HG02610 (cell line): ENCODE results near the gene PDXP.
A peak's percentile ranks its signal among the peaks of the same experiment; 100 is the strongest.
"Not testable (repeated sequence)": the region's sequence is repeated elsewhere in the genome, so short reads cannot be mapped to it uniquely, and the experiment has no call there.

Source experiments
- ATAC-seq: cut with Tn5 transposase; IDR thresholded peaks from one replicate; pipeline ENCODE4 v1.9.1; 2021; ENCODE audit warnings: mild to moderate bottlenecking, moderate library complexity; ENCODE audit not compliant: unreplicated experiment

Gene PDXP

DNA sequence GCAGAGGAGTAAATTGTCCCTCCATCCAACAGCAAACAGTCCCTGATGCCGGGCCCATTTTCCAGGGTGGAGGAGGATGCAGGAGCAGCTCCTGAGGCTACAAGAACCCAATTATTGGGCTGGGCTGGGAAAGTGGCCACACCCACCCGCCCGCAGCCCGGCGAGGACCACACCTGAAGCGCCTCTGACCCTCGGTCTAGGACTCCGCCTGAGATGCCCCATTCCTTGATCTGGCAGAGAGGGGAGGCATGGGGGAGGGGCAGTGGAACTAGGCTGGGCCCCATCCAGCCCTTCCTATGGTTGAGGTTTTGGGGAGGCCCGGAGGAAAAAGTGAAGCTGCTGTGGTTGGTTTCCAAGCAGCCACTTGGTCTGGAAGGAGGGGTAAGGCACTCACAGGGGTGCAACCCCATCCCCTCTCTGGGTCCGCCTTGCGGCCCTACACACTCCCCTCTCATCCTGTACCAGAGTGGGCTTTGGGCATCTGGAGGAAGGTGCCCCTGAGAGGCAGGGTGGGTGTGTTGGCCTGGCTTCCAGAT lies 14.5 kb downstream of the PDXP start:
- ATAC-seq = no peak

DNA sequence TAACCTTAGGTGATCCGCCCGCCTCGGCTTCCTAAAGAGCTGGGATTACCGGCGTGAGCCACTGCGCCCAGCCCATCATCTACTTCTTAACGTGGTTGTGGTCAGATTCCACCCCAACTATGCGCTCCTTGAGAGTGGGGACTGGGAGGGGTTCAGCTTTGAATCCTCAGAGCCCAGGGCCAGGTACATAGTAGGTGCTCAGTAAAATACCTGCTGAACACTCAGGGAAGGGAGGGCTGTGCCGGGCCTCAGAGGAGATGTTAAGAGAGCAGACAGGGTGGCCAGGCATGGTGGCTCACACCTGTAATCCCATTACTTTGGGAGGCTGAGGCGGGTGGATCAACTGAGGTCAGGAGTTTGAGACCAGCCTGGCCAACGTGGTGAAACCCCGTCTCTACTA lies 15.7 kb downstream of the PDXP start:
- ATAC-seq = no peak

DNA sequence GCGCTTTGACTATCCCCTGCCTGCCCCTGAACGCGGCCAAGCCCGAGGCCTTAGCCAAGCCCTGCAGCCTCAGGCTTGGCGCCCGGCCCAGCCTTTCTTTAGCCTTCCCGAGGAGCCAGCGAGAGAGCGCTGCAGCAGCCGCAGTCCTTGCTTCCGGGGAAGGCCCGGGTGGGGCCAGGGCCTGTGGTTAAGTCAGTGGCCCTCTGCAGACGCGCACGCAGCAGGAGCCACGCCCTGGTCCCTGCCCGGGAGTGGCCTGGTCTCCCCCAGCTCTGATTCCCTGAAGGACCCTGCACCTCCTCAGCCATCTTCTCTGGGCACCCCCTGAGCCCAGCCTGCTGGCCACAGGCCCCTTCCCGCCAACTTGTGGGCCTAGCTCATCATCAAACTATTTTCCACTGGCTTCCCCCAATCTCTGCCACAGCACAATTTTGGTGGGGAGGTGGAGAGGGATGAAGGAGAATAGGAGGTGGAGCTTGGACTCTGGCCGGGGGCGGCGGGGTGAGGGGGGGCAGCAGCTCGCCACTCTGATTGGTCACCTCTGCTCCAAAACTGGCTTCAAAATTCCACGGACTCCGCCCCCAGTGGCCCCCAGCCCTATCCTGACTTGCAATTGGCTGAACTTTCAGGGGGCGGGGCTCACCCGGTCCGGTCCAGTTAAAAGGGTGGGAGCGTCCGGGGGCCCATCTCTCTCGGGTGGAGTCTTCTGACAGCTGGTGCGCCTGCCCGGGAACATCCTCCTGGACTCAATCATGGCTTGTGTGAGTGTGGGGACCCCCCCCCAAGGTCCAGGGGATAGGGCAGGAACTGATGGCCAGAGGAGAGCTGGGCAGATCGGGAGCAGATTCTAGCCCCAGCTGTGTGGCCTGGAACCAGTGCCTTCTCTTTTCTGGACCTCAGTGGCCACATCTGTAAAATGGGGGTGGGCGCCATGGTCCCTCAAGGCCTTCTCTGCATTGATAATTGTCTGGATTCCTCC lies 16.7 kb downstream of the PDXP start, which contains the start of gene LGALS1:
LGALS1 (plus strand) TSS at position 686 of the 979 bp plus-strand sequence; CDS start at position 753, 67 bp downstream.
- peak; percentile 52 for ATAC-seq

DNA sequence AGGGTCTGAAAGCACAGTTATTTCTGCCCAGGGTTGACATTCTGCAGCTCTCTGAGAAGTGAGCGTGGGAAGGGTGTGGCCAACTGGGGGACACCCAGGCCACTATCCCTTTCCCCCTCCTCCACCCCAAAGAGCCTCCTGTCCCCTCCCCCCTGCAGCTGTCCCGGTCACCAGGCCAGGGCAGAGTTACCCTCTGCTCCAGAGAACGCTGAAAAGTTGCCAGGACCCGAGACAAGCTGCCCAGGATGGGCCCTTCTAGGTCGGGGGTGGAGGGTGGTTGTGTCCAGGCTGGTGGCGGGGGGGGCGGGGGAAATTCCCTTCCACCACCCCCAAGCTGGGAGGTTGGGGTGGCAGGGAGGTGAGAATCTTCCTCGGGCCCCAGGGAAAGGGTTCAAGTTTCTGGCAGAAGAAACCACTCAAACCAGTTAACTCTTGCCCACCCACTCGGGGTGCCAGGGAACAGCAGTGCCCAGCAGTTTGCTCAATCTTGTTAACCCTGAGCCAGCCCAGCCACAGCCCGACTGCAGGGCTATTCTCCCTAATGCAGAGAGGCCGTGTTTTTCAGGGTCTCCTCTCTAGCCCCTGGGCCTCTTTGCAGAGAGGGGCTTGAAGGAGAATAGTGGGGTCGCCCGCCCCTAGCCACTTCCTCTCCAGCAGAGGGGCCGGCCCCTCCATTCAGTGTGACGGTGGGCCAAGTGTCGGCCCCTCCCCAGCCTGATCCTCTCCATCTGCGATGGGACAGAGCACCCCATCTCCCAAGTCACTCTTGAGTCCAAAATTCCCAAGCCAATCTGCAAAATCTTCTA lies 17.6 kb downstream of the PDXP start:
- ATAC-seq = no peak

DNA sequence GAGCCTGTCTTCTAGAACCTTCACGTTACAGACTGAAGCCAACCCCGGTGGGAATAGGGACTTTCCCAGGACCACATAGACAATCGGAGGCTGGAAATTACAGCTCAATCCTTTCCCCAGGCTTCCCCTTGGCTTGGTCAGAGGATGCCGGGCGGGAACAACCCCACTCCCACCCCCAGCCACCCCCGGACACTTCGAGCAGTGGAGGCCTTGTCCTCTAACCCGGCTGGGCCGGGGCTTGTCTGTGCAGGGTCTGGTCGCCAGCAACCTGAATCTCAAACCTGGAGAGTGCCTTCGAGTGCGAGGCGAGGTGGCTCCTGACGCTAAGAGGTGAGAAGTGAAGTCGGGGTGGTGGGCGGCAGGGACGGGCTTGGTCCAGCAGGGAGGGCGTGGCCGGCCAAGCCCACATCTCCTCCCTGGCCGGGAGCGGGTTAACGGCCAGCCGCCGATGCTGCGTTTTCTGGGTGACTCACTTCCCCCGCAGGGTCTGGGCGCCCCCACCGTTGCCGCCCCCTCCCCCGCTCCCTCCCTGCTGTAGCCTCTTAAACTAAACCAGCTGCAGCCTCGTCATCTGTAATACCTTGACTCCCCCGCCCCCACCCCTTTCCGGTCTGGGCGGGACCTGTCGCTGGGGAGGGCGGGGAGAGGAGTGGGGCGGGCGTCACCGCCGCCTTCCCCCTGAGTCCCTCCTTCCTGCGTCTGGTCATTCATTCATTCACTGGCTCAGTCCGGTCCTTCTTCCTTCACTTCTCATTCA lies 18.4 kb downstream of the PDXP start:
- peak; percentile 41 for ATAC-seq

DNA sequence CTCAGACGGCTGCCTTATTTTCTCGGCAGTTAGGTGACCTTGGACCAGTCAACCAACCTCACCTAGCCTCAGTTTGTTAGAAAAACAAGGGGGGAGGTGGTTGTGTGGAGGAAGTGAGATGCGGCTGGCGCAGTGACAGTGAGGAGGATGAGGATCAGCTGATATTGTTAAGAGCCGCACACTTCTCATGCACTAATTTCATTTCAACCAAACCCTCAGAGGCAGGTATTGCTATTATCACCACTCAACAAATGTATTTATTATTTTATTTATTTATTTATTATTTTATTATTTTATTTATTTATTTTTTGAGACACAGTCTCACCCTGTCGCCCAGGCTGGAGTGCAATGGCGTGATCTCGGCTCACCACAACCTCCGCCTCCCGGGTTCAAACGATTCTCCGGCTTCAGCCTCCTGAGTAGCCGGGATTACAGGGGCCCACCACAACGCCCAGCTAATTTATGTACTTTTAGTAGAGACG lies 19.0 kb downstream of the PDXP start:
- ATAC-seq = peak; percentile 0

DNA sequence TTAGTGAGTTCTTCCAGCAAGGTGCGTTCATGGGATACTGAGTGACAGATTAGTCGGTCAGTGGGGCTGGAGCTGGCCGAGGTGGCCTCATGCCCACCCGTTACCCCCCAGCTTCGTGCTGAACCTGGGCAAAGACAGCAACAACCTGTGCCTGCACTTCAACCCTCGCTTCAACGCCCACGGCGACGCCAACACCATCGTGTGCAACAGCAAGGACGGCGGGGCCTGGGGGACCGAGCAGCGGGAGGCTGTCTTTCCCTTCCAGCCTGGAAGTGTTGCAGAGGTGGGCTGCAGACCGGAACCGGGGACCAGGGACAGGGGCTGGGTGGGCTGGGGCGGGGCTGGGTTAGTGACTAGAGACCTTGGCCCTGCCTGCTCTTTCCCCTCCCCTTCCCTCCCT lies 19.8 kb downstream of the PDXP start:
- ATAC-seq = no peak

DNA sequence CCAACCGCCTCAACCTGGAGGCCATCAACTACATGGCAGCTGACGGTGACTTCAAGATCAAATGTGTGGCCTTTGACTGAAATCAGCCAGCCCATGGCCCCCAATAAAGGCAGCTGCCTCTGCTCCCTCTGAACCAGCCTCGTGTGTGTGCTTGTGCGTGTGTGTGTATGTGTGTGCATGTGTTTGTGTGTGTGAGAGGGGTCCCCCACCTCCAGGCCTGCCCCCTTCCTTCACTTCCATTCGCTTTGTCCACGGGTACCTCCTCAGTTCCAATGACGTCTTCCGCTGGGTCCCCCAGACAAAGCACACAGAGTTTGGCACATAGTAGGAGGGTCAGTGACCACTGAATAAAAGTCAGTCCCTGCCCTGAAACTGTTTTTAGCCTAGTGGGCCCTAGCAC lies 21.1 kb downstream of the PDXP start:
- no peak for ATAC-seq

DNA sequence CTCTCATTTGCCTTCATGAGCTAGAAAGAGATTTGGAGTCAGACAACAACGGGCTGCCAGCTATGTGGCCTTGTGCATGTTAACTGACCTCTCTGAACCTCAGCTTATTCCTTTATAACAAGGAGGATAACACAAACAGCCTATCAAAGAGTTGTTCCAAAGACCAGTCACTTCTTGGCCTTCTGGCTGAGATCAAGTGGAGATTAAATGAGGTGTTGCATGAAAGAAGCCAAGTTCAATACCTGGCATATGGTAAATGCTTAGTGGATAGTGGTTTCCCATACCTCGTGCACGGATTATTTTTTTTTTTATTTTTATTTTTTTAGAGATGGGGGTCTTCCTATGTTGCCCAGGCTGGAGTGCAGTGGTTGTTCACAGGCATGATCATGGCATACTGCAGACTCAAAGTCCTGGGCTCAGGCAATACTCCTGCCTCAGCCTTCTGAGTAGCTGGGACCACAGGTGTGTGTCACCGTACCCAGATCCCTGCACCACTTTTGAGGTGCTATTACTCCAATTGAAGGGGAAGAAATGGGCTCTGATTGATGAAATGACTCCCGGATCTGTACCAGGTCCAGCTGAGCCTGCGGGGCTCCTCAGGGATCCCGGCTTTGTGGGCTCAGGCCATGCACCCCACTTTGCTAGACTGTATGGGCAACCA lies 21.8 kb downstream of the PDXP start:
- no peak for ATAC-seq

DNA sequence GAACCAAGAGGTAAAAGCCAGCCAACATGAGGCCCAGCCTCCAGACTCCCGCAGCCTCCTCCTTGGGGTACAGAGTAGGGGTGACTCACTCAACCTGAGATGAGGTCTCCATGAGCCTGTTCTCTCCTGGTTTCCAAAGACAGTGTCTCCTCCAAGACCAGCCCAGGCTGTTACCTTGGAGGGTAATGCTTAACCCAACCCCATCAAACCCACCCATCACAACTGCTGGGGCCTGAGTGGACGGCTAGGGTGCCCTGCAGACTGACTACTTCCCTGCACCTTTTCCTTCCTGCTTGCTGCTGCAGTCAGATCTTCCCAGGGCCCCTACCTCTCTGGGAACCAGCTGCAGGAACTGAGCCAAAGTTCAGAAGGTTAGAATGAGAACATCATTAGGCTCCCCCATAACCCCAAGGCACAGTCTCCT lies 22.5 kb downstream of the PDXP start:
- ATAC-seq = no peak

DNA sequence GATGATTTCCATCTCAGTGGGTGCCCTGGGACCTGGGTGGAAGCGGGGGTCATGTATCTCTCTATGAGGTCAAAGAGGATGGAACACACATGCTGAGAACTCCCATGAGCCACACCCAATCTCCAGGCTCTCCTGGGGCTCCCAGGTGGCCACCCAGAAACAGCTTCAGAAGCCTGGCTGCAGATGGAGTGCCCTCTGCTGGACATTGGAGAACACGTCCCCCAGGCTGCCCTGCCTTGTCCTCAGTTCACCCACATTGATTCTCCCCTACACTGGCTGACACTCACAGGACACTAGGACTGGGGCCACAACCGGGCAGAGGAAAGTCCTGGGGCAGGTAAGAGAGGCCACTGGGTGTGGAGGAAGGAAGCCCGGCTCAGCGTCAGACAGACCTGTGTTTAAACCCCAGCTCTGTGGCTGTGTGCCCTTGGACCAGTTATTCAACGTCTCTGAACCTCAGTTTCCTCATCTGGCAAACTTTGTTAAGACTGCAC lies 23.1 kb downstream of the PDXP start:
- no peak for ATAC-seq

DNA sequence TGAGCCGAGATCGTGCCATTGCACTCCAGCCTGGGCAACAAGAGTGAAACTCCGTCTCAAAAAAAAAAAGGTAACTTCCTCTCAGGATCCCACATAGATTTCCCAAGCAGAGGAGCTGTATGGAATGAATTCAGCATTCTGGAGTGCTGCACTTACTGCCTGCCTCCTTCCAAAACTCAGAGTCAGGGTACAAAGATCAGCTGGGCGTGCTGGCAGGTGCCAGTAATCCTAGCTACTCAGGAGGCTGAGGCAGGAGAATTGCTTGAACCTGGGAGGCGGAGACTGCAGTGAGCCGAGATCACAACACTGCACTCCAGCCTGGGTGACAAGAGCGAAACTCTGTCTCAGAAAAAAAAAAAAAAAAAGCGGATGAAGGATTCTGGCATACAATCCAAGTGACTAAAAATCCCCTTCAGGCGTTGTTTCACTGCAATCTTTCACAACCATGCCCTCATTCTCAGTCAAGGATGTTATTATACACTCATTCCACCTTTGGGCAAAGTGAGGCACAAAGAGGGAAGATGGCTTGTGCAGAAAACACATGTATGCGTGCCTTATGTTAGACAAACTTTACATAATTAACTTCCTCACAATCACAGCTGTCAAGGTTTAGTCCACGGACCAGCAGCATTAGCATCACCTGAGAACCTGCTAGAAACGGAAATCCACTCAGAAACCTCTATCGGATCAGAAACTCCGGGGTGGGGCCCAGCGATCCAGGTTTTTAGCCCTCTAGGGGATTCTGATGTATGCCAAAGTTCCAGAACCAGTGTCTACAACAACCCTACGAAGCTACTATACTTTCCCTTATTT lies 26.5 kb downstream of the PDXP start:
- no peak for ATAC-seq

DNA sequence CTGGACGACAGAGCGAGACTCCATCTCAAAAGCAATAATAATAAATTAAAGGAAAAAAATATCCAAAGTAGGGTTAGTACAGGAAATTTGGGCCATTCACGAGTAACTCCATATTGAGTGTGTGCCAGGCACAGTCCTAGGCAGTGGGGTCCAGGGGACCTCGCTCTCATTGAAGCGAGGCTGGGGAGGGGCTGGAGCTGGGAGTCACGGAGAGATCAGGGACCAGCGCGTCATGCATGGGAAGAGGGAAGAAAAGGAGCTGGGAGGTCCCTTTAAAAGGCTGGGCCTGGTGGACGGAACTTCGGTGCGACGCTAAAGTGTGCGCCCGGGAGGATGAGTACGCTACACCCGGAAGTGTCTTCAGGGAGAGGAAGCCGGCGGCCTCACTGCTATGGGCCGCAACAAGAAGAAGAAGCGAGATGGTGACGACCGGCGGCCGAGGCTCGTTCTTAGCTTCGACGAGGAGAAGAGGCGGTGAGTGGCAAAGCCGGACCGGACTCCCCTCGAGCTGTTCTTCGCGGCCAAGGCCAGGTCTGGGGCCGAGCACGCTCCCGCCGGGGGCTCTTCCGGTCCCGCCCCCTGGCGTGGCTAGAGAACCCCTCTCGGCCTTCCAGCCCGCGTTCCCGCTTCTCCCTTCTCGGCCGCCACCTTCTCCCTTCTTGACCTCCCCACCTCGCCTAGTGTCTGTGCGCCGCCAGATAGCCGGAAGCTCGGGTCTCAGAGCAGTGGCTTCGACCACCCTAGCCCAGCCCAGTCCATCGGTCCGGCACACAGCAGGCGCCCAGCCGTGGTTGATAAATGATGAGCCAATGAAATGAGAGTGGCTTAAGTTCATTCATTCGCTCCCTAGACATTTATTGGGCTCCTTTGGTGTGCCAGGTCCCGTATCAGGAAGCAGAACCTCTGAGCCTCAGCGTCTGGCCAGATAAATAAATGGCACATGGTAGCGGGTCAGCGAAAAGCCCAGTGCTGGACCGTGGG lies 27.8 kb downstream of the PDXP start, which contains the start of gene NOL12:
NOL12 (plus strand) TSS at position 342 of the 981 bp plus-strand sequence; CDS start at position 392, 50 bp downstream.
- ATAC-seq = peak; percentile 66

DNA sequence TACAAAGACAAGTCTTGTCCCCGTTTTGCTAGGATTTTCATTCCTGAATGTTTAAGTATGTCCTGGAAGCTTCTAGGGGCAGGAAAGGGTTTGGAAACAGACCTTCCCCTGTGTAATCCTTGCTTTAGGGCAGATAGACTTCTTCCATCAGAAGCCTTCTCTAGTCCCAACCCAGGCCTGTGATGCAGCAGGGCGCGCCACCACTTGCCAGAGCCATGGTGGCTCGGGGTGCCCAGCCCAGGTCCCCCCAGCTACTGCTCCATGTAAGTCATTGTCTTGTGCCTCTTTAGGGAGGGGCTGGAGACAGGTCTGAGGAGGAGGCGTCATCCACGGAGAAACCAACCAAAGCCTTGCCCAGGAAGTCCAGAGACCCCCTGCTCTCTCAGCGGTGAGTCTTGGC lies 31.9 kb downstream of the PDXP start:
- no peak for ATAC-seq

DNA sequence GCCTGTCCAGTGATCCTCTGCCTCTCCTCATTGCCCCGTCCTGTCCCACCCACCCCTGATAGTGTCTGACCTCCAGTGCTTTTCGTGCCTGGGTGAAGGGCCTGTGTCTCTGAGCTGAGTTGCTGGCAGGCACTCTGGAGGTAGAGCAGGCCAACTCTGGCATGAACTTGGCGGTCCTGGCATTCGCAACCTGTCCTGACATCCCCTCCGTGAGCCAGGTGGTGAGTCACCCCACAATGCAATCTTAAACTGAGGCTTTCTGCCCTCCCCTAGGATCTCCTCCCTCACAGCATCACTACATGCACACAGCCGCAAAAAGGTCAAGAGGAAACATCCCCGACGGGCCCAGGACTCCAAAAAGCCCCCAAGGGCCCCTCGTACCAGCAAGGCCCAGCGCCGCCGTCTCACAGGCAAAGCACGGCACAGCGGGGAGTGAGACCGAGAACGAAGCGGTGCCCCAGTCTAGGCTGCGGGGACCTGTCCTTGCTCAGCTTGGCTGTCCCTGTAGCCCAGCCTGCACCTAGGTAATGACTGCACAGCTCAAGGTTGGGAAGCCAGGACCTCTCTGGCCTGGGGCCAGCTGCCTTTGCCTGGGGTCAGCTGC lies 32.5 kb downstream of the PDXP start:
- ATAC-seq = no peak

DNA sequence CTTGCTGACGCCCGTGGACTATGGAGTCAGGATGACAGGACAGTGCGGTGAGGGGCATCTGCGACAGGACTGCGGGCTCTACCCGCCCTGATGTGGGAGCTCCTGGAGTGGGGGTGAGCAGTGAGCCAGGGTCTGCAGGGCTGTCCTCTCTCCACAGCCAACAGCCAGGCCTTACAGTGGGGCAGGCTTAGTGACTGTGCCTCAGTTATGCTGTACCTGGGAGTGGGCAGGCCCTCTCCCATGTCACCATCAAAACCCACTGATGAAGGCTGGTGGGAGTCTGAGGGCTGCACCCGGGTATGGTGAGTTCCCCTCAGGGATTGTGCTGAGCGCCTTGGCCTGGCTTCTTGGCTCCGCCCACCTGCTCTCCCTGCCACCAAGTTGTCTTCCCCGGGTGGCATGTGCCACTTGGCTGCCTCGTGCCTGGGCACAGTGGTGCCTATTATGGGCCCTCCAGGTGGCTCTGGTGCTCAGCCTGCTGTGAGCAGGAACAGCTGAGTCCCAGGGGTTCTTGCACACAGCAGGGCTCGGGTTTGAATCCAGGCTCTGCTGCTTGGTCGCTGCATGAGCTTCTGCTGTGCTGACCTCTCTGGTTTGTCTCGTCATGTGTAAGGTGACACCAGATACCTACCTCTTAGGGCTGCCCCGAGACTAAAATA lies 34.2 kb downstream of the PDXP start:
- ATAC-seq = no peak

DNA sequence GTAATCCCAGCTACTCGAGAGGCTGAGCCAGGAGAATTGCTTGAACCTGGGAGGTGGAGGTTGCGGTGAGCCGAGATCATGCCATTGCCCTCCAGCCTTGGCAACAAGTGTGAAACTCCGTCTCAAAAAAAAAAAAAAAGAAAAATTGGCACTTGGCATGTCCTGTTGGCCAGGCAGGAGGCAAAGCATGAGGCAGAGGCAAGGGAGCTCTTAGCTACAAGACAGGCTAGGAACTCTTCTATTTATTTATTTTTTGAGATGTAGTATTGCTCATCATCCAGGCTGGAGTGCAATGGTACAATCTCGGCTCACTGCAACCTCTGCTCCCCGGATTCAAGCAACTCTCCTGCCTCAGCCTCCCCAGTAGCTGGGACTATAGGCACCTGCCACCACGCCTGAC lies 35.6 kb downstream of the PDXP start:
- not testable (repeated sequence) for ATAC-seq
